Fibroblast of skin of back (primary cell): ENCODE results near the gene RIPPLY3.
A peak's percentile ranks its signal among the peaks of the same experiment; 100 is the strongest.
"Not testable (repeated sequence)": the region's sequence is repeated elsewhere in the genome, so short reads cannot be mapped to it uniquely, and the experiment has no call there.

Experiments used
- DNase-seq: peaks from one replicate; pipeline ENCODE4 v3.0.0-alpha.2; 2013

RIPPLY3 gene

DNA sequence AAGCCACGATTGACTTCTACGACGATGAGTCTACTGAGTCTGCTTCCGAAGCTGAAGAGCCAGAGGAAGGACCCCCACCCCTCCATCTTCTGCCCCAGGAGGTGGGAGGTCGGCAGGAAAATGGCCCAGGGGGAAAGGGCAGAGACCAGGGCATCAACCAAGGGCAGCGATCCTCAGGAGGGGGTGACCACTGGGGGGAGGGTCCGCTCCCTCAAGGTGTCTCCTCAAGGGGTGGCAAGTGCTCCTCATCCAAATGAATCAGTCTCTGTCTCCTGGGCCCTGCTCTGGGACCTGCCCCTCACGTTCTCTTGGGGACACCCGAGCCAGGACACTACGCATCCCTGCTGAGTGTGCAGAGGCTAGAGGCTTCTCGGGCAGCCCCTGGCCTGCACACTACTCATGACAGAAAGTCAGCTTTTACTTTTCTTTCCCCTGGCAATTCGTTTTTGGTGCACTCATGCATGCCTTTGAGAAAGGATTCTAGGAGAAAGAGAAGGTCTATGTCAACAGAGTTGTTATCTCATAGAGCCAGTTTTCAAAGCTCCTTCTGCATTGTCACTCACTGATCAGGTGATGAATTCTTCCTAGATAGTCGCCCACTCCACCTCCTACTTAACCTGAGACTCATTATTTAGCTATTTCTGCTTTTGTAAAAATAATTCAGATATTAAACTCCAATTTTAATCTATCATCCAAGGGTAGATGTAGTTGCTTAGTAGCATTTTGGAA is 11.6 kb downstream of the RIPPLY3 start:
- no peak for DNase-seq

DNA sequence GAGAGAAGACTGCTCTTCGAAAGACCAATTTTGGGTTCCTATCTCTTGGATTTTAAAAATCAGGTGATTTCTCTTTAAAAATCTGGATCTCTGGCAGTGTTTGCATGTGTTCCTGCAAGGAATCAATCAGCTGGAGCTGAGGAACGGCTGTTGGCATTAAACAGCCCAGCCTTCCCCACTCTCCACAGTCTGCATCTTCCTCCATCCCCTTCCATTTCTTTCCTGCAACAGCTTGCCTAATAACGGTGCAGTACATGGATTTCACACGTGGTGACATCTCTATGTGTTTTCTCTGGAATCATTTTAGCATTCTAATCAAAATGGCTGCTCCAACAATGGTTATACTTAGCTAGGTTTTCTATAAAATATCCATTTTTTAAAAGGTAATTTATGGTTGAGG is 20.0 kb downstream of the RIPPLY3 start:
- no peak for DNase-seq

DNA sequence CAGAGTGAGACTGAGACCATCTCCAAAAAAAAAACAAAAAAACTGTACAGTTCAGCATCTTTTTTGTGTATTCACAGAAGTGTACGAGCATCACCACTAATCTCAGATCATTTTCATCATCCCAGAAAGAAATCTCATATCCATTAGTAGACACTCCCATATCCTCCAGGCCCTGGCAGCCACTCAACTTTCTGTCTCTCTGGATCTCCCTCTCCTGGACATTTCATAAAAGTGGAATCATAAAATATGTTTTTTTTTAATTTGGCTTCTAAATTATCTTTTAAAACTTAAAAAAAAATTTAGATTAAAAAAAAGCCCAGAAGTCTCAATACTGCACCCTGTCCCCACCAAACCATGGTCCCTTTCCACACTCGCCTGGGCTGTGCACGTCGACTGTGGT is 22.1 kb downstream of the RIPPLY3 start:
- DNase-seq: peak; percentile 18

DNA sequence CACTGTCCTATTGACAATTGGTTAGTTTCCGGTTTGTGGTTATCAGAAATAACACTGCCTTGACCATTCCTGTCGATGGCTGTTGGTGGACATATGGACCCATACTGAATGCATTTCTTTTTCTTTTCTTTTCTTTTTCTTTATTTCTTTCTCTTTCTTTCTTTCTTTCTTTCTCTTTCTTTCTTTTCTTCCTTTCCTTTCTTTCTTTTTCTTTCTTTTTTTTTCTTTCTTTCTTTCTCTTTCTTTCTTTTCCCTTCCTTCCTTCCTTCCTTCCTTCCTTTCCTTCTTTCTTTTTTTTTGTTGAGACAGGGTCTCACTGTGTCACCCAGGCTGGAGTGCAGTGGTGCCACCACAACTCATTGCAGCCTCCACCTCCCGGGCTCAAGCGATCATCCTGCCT is 24.4 kb downstream of the RIPPLY3 start:
- no peak for DNase-seq

DNA sequence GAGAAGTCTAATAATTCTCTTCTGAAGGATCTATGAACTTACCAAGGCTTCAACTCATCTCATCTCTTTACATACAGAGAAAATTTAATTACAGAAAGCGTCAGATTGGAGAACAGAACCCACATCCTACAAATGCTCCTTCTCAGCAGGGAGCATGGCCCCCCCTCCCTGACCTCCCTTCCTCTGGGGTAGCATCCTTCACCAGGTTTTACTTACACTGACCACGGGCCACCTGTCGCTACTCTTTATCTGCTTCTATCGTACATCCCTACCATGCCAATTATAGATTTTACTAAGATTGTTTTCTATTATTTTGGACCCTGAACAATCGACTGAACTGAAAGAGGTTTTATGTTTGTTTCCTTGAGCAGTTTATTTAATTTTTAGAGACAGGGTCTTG is 25.8 kb downstream of the RIPPLY3 start:
- no peak for DNase-seq

DNA sequence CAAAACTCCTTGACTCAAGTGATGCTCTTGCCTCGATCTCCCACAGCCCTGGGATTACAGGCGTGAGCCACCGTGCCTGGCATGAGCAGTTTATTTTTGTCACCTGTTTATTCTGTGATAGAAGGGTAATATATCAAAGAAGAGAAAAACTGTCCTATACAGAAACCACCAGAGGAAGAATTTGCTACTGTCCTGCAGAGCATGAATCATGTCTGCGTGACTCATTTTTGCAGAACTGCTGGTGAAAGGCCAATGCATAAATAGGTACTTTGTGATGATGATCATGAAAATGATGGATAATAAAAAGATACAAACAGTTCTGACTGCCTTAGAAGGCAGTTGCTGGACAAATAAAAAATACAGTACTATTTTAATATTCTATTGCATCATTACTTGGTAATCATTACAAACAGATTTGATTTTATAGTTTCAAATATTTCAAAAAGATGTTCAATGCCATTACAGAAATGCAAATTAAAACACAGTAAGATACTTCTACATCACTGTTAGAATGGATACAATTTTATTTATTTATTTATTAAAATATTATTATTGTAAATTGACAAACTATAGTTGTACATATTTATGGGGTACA is 26.5 kb downstream of the RIPPLY3 start:
- peak; percentile 73 for DNase-seq

DNA sequence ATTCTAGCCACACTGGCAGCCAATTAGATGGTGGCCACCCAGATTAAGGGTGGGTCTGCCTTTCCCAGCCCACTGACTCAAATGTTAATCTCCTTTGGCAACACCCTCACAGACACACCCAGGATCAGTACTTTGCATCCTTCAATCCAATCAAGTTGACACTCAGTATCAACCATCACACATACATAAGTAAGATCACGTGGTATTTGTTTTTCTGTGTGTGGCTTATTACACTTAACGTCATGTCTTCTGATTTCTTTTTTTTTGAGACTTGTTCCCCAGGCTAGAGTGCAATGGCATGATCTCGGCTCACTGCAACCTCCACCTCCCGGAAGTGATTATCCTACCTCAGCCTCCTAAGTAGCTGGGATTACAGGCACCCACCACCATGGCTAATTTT is 27.9 kb downstream of the RIPPLY3 start:
- not testable (repeated sequence) for DNase-seq

DNA sequence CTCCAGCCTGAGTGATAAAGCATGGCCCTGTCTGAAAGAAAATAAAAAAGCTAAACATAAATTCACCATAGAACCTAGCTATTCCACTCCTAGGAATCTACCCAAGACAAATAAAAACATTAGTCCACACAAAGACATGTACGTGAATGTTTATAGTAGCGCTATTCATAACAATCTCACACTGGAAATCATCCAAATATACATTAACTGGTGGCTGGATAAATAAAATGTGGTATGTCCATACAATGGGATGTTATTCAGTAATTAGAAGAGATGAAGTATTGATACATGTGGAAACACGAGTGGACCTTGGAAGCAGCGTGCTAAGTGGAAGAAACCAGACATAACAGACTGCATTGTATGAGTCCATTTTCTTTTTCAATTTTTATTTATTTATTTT is 29.7 kb downstream of the RIPPLY3 start:
- DNase-seq: peak; percentile 22

DNA sequence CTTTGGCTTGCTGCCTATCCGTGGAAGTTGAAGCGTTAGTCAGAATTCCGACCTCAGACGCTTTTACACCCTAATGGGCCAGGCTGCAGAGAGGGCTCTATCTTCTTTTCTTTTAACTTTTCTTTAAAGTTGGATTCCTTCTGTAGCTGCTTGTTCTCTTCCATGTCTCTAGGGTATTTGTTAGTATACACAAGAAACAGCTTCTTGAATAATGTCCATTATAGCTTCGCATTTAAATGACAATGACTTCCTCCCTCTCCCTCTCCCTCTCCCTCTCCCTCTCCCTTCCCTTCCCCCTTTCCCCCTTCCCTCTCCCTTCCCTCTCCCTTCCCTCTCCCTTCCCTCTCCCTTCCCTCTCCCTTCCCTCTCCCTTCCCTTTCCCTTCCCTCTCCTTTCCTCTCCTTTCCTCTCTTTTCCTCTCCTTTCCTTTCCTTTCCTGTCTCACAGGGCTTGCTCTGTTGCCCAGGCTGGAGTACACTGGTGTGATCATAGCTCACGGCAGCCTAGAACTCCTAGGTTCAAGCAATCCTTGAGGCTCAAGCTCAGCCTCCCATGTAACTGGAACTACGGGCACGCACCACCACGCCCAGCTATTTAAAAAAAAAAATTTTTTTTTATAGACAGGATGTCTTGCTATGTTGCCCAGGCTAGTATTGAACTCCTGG is 33.0 kb downstream of the RIPPLY3 start:
- DNase-seq: no peak

DNA sequence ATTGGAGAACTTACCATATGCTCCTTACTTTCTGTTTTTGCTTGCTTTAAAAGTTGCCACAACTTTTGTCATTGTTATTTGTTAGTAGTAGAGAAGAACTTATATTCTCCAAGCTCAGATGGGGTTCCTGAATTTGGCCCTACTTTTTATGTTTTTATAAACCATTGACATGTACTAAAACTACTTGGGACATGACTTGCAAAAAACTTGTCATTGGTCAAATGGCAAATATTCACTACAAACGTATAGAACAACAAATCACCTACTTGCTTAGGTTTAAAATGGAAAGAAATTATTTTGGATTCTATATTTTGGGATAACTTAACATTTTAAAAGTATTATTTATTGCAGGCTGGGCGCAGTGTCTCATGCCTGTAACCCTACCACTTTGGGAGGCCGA is 33.7 kb downstream of the RIPPLY3 start:
- DNase-seq: no peak

DNA sequence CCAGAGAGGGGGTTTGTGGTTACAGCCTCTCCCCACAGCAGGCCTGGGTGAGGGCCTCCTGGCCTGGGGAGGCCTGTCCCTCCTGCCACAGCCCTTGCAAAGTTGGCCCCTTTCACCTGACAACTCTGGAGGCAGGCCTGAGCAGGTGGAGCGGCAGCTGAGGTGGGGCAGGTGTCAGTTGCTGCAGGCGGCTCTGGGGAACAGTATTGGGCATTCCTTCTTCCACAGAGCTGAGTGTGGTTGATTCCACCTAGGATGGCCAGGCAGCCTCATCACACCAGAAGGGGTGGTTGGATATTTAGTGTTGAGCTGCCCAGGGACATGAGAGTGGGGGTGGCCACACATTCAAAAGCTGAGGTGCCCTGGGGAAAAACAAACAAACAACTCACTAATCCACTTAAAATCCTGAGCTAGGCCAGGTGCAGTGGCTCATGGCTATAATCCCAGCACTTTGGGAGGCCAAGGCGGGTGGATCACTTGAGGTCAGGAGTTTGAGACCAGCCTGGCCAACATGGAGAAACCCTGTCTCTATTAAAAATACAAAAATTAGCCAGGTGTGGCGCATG is 35.3 kb downstream of the RIPPLY3 start:
- no peak for DNase-seq

DNA sequence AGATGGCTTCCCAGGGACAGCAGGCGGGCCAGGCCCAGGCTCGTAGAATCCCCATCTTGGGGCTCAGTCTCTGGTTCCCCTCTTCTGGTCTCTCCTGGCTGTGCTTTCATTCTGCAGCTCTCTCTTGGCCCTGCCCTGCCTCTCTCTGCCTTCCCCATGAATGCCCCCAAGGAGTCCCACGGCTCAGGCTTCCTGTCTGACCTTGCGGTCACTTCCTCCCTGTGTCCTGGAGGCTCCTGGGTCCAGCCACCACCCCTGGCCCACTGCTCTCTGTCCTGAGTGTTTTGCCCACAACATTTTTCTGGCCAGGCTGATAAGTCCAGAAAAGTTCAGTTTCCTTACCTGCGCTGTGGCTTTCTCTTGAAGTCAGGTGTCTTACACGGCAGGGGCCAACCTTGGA is 37.3 kb downstream of the RIPPLY3 start:
- no peak for DNase-seq

DNA sequence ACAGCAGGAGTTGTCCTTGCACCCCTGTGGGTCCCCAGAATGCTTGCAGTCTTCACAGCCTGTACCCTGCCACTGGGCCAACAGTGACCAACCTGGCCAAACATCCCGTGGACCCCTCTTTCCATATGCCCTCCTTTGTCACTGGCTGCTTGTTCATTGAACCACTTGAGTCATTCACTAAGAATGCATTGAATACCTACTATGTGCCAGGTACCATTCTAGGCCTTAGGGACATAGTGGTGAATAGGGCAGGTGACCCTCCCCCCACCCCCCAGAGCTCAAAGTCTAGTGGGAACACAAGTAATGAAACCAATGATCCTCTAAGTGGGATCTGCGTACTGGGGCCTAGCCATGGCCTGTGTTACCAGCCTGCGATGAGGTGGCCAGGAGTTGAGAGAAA is 38.1 kb downstream of the RIPPLY3 start:
- no peak for DNase-seq

DNA sequence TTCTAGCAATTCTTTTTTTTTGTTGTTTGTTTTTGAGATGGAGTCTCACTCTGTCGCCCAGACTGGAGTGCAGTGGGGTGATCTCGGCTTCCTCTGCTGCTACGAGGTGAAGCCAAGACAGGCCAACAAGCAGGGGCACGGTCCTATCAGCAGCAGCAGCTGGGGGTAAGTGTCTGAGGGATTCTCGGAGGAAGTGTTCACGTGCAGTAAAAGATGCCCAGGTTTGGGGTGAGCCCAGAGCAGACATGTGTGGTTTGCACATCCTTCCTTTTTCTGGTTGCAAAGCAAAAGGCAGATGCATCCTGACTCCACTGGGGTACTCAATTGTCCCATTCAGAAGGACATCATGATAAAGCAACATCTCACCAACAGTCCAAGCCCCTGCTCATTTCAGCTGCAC is 38.6 kb downstream of the RIPPLY3 start:
- no peak for DNase-seq

DNA sequence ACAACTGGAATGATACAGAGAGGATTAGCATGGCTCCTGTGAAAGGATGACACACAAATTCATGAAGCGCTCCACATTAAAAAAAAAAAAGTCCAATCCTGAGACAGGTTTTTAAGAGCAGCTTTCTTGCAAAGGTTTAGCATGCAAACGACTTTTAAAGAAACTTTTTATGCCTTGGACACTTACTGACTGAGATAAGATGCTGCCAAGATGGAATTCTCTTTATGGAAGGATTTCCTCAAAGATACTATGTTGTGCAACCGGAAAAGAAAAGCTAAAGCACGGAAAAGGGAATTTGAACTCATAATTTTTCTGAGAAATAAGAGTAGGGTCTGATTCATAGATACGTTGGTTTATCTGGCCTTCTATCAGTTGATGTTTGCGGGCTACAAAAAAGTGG is 39.1 kb downstream of the RIPPLY3 start:
- DNase-seq: no peak

DNA sequence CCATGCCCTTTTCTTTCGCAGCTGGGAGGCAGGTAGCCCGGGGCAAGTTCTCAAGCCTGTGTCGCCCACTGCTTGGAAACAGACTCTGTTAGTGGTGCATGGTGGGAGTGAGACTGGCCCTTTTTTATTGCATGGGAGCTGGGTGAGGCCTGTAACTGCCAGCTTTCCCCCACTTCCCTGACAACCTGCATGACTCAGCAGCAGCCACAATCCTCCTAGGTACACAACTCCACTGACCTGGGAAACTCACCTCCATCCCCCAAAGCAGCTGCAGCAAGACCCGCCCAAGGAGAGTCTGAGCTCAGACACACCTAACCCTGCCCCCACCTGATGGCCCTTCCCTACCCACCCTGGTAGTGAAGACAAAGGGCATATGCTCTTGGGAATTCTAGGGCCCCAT is 40.6 kb downstream of the RIPPLY3 start:
- DNase-seq: no peak

DNA sequence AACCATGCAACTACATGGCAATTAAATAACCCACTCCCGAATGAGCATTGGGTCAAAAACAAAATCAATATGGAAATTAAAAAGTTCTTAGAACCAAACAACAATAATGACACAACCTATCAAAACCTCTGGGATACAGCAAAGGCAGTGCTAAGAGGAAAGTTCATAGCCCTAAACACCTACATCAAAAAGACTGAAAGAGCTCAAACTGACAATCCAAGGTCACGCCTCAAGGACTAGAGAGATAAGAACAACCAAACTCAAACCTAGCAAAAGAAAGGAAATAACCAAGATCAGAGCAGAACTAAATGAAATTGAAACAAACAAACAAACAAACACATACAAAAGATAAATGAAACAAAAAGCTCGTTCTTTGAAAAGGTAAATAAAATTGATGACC is 43.2 kb downstream of the RIPPLY3 start:
- not testable (repeated sequence) for DNase-seq

DNA sequence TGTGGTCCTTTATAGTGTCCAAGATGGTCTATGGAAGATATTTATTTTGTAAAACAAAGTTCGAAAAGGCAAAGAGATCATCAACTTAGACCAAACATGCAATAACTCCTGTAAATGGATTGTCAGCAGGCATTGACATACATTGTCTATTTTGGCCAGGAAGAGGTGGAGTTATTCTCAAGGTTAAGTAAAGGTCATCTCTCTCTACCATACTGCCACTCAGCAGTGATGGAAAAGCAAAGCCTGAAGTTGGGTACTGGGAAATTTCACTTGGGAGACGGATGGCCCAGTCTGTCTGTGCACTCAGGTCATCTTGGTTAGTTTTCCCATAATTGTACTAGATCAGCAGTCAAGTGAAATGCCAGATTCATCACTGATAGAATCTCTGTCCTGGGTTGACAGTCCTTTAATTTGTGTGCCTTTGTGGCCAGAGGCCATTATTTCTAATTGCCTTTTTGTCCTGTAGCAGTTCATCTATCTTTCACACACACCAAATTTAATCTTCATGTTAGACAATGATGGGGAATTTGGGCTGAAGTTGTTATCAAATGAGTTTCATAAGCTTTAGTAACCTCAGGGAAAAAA is 48.9 kb downstream of the RIPPLY3 start:
- no peak for DNase-seq

DNA sequence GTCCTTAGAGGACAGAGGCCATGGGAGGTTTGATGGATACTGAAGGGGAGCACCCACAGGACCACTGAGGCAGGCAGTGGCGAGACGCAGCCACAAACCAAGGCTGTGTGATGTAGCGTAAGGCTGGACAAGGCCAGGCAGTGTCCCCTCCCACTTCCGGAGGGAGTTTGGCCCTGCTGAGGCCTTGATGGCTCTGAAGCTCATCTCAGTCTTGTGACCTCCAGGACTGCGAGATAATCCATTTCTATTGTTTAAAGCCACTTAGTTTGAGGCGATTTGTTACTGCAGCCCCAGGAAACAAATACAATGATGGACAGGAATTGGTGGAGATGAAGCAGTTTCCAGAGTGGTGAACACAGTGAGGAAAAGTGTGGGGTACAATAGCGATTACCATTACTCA is 51.1 kb downstream of the RIPPLY3 start:
- no peak for DNase-seq

DNA sequence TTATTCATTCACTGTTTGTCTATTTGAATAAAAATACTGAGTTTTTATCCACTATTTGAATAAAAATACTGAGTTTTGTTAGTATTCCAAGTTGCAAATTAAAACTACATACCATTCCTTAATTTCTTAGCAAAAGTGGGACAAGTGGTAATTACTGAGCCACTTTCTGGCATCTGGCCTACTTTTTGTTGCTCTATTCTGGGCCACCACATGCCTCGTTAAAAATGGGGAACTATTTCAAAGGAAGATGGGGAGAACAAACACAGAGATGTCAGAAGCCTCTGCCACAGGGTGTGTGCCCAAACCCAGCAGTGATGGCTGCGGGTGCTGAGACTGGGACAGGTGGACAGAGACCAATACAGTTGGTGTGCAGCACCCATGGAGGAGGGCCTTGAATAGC is 51.8 kb downstream of the RIPPLY3 start:
- no peak for DNase-seq

DNA sequence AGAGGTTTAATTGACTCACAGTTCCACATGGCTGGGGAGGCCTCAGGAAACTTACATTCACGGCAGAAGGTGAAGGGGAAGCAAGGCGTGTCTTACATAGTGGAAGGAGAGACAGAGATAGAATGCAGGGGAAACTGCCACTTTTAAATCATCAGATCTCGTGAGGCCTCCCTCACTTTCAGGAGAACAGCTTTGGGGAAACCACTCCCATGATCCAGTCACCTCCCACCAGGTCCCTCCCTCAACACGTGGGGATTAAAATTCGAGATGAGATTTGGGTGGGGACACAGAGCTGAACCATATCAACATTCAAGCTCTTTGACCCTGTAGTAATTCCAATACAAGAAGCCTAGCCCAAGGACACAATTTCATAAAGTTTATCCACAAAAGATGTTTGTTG is 52.7 kb downstream of the RIPPLY3 start:
- DNase-seq: no peak

DNA sequence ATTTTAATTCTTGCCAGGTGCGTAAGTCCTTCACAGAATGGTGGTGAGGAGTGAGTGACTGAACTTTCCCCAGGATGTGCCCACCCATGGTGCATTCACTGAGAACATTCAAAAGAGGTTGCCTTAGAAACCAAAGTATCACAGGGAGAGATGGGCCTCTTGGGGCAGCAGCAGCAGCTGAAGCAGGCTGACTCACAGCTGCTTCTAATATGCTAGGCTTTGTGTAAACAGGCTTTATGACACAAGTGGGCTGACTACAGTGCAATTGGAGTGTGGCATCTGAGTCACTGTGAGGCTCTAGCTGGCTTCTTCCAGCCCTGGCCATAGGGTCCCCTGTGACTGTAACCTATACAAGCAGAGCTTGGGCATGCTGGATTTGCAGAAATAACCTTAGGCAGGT is 53.8 kb downstream of the RIPPLY3 start:
- peak; percentile 98 for DNase-seq

DNA sequence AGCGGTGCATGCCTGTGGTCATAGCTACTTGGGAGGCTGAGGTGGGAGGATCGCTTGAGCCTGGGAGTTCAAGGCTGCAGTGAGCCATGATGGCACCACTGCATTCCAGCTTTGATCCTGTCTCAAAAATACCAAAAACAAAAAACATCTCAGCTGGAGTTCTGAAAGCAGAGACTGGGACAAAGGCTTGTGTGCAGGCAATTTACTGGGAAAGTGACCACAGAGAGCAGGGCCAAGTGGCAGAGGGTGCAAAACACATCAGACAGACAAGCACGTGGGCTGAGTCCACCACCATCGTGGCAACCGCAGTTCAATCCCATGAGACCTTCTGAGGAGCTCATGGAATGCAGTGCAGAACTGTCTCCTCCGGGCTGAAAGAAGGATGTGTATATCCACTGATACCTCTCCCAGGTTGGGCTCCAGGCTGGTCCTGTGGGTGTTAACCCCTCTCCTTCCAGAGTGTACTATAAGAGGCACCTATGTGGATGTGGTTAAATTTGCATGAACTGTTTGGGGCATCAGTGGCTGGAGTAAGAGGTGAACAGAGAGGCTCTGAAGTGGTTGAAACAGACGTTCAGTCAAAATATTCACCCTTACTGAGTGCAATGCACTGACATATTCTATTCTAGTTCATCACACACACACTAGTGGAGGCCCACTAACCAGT is 55.6 kb downstream of the RIPPLY3 start:
- DNase-seq: peak; percentile 90
